IPS-18c (cell line): Measurements from ENCODE around the gene AGAP9.
"Not testable (repeated sequence)": the region's sequence is repeated elsewhere in the genome, so short reads cannot be mapped to it uniquely, and the experiment has no call there.

Experiments
- H3K4me3 ChIP-seq: 2 replicates; pipeline ENCODE4 v1.7.0; 2013; ENCODE audit warnings: low read depth, mild to moderate bottlenecking, low read length, moderate library complexity; ENCODE audit not compliant: insufficient read depth
- H3K9me3 ChIP-seq: one replicate; pipeline ENCODE4 v1.6.1; 2013; ENCODE audit warnings: mild to moderate bottlenecking, low read length, moderate library complexity; ENCODE audit not compliant: control insufficient read depth, insufficient read depth

The AGAP9 gene

DNA sequence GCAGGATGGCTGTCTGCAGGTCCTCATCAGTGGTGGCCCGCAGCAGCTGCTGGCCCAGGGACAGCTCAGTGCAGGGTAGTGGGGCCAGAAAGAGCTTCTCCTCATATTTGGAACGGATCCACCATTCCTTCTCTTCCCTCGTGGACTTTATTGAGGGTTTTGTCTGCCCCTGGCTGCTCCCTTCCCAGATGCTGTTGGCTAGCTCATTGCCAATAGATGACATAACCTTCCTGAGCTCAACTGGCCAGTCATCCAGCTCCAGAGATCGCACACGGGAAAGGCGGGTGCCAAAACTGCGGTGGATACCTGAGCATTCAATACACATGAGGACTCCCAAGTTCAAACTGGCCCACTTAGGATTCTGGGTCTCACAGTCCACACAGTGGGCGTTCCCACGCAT lies 21.1 kb downstream of the AGAP9 start:
- H3K9me3 ChIP-seq, H3K4me3 ChIP-seq: not testable (repeated sequence)

GRCh38 chr10:47494226-47494625 lies 29.2 kb downstream of the AGAP9 start:
- not testable (repeated sequence) for H3K9me3 ChIP-seq, H3K4me3 ChIP-seq

- H3K4me3 ChIP-seq, H3K9me3 ChIP-seq: not testable (repeated sequence)
These were observed 31.8 kb downstream of the AGAP9 start, which contains the start of gene FAM25G for GRCh38 chr10:47491600-47491999. TSS of gene FAM25G (minus strand) at chr10:47491700. CDS start at chr10:47491674, 26 bp downstream.

- H3K4me3 ChIP-seq, H3K9me3 ChIP-seq: not testable (repeated sequence)
These were observed 33.8 kb downstream of the AGAP9 start for GRCh38 chr10:47489630-47490029.

DNA sequence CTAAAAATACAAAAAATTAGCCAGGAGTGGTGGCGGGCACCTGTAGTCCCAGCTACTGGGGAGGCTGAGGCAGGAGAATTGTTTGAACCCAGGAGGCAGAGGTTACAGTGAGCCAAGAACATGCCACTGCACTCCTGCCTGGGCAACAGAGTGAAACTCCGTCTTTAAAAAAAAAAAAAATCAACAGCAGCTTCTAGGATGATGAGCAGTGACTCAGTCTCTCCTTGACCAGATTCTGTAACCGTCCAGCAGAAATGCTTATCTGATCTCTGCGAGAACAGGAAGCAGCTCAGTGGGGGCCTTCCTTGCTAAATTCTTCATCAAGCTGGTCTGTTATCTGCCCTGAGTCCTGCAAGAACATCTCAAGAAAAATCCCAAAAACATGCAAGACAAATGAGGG lies 37.5 kb downstream of the AGAP9 start:
- H3K4me3 ChIP-seq, H3K9me3 ChIP-seq: not testable (repeated sequence)

DNA sequence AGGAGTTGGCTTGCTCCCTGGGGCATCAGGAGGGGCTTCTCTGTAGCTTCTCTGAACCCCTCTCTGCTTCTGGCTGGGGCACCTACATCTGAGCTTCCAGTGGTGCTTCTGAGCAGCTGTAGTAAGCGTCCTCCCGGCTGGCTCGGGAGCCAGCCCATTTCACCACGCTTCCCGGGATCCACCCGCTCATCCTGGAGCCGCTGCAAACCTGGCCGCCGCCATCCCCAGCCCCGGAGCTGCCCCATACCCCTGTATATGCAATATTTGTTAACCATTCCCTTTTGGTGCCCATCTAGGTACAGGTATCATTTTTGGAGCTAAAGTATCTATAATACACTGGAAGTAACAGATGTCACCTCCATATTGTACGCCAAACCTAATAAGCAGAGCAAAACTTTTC lies 38.7 kb downstream of the AGAP9 start:
- not testable (repeated sequence) for H3K4me3 ChIP-seq, H3K9me3 ChIP-seq

- H3K4me3 ChIP-seq, H3K9me3 ChIP-seq: not testable (repeated sequence)
These were observed 39.5 kb downstream of the AGAP9 start, which contains the start of gene ANXA8 for GRCh38 chr10:47483923-47484322. TSS of gene ANXA8 (minus strand) at chr10:47484115. CDS start at chr10:47483933, 182 bp downstream.

DNA sequence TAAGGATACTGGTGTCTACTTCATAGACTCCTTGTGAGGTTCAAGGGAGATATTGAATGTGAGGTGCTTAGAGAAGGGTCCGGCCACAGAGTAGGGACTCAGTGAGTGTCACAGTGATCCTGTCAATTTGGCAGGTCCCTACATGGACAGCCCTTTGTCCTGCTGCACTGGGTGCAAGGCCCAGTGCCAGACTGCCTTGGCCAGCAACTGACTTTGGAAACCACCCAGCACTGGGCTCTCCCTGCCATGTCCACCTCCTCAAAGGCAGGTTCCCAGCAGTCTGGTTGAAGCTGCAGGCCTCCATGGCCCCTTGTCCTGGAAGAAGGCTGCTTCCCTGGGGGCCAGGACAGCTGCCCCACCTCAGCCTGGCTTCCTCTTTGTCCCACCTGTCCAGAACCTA lies 41.1 kb downstream of the AGAP9 start:
- not testable (repeated sequence) for H3K9me3 ChIP-seq, H3K4me3 ChIP-seq

DNA sequence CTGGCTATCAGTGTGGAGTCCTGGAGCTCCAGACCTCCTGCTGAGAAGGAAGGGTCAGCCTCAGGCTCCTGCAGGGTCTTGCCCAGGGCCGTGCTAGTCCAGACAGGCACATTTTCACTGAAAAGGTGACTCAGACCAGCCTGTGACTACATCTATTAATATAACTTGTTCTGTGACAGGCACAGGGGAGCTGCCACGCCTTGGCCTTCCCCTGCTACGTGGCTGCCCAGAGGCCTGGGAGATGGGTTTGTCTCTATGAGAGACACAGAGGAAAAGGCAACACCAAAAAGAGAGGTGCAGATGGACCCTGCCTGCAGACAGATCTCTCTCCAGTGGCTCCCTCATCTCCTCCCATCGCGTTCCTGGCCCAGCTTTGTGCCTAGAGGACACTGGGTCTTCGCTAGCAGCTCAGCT lies 41.7 kb downstream of the AGAP9 start:
- not testable (repeated sequence) for H3K4me3 ChIP-seq, H3K9me3 ChIP-seq

DNA sequence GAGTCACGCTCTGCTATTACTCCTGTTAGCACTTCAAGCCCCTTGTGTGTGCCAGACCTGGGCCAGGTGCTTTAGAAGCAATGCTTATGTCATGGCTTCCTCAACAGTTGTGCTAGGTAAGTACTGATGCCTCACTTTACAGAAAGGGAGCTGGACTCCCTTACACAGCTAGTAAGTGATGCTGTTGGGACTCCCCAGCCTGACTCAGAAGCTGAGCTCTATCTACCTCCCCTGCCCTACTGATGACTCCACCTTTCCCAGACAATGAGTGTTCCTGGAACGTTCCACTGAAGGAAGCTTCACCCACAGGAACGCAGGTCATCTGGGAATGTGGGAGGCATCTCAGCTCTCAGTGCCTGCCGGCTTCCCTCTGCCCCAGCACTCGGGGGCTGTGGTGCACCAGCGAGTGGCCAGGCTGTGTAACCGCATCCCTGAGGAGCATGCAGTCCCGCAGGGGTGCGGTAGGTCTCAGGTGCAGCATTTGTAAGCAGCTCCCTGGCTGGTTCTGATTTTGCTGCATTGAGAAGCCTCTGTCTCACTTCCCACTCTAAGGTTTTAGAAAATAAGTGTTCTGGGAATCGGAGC lies 42.2 kb downstream of the AGAP9 start:
- not testable (repeated sequence) for H3K4me3 ChIP-seq, H3K9me3 ChIP-seq

- H3K4me3 ChIP-seq, H3K9me3 ChIP-seq: not testable (repeated sequence)
These were observed 43.3 kb downstream of the AGAP9 start for GRCh38 chr10:47480133-47480532.

- H3K4me3 ChIP-seq: not testable (repeated sequence)
These were observed 45.3 kb downstream of the AGAP9 start for GRCh38 chr10:47478114-47478513.

DNA sequence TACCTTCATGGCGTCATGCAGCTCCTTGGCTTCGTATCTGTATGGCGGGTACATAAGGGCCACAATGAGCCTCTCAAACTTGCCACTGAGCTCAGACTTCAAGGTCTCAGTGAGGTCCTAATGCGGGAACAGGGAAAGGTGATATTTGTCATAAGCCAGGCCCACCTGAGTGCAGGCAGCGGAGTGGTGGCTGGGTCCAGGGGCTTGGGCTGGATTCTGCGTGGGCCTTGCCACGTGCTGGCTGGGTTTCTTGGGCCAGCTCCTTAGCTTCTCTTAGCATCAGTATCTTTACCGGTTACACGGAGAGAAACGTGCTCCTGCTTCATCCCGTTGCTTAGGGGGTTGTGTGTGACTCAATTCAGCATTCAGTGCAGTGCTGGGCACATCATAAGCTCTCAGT lies 46.4 kb downstream of the AGAP9 start:
- not testable (repeated sequence) for H3K4me3 ChIP-seq, H3K9me3 ChIP-seq

More at GRCh38 chr10:47478114-47478513, 45.3 kb downstream of the AGAP9 start:
- H3K9me3 ChIP-seq: not testable (repeated sequence)

- H3K4me3 ChIP-seq, H3K9me3 ChIP-seq: not testable (repeated sequence)
These were observed 48.3 kb downstream of the AGAP9 start for GRCh38 chr10:47475101-47475500.

DNA sequence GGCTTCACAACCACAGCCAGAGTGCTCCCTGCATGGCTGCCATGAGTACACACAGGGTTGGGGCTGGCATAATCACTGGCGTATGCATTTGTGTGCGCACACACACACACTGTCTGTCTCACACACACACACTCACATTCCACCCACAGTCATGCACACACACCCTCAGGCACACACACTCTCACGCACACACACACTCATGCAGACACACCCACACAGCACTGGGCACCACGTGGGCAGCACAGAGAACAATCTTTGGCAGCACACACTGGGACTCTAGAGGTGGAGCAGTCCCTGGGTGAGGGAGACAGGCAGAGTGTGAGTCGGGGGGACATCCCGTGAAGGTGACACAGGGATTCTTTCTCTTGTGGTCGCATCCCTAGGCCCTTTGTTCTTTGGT lies 49.9 kb downstream of the AGAP9 start:
- H3K4me3 ChIP-seq, H3K9me3 ChIP-seq: not testable (repeated sequence)

GRCh38 chr10:47472647-47473046 lies 50.8 kb downstream of the AGAP9 start:
- not testable (repeated sequence) for H3K9me3 ChIP-seq, H3K4me3 ChIP-seq

- not testable (repeated sequence) for H3K9me3 ChIP-seq, H3K4me3 ChIP-seq
These were observed 51.4 kb downstream of the AGAP9 start for GRCh38 chr10:47472072-47472471.

DNA sequence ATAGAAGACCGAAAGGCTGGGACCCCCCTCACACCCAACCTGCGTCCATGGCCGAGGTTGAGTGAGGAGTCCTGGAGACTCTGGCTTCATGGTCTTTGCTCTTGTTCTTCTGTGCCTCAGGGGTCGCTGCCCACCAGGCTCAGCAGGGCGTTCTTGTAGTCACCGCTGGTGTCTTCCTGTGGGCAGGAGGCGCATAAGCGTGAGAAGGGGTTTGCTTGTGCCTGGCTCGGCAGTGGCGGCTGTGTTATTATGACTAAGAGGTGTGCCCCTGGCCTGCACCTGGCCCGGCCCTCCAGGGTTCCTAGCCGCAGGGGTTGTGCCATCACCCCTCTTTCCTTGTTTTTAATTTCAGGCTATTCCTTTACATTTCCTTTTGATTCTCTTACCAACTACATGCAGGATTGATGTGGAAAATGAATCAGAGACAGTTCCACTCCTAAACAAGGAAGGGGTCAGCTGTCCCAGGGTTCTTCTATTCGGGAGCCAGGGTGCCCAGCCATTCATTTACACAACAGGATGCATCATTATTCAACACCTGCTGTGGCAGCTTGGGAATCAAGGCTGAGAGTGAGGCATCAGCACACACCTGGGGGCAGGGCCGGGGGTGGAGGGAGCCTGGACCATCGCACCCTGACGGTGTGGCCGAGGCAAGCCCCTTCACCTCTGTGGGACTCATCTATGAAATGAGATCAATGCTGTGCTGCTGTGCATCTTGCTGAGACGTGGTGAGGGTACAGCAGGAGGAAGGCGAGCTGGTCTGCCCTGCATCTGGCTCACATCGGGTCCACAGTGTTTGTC lies 54.5 kb downstream of the AGAP9 start:
- not testable (repeated sequence) for H3K4me3 ChIP-seq, H3K9me3 ChIP-seq

GRCh38 chr10:47467957-47468356 lies 55.5 kb downstream of the AGAP9 start:
- H3K9me3 ChIP-seq, H3K4me3 ChIP-seq: not testable (repeated sequence)
